Effector memory CD8-positive, alpha-beta T cell (primary cell): ENCODE measurements around the gene CCT8L2.
"Not testable (repeated sequence)": the region's sequence is repeated elsewhere in the genome, so short reads cannot be mapped to it uniquely, and the experiment has no call there.

Experiments
- ATAC-seq: fragments of 150-1000 bp; cut with Tn5 transposase; replicated peaks from 2 replicates; pipeline ENCODE4 v1.10.0; 2021; ENCODE audit warnings: mild to moderate bottlenecking, moderate library complexity
- DNase-seq, 3 experiments: peaks; one replicate each; pipeline ENCODE4 v3.0.0; 2021
- H3K27ac Mint-ChIP-seq, 2 donors: one replicate each; pipeline ENCODE4 v1.8.0; 2022; ENCODE audit warnings: mild to moderate bottlenecking in 2 of 2, mixed read lengths in 2 of 2, moderate library complexity in 2 of 2
- H3K27me3 Mint-ChIP-seq, 2 donors: one replicate each; pipeline ENCODE4 v1.8.0; 2022; ENCODE audit warnings: mixed read lengths in 2 of 2
- H3K36me3 Mint-ChIP-seq: one replicate; pipeline ENCODE4 v1.8.0; 2022; ENCODE audit warnings: mild to moderate bottlenecking, moderate library complexity, mixed read lengths; ENCODE audit not compliant: insufficient read depth
- H3K4me1 Mint-ChIP-seq, 2 donors: one replicate each; pipeline ENCODE4 v1.8.0; 2022; ENCODE audit warnings: low read depth in 2 of 2, mixed read lengths in 2 of 2
- H3K4me3 Mint-ChIP-seq, 2 donors: one replicate each; pipeline ENCODE4 v1.8.0; 2022; ENCODE audit warnings: mild to moderate bottlenecking in 2 of 2, mixed read lengths in 2 of 2, moderate library complexity in 2 of 2
- H3K9me3 Mint-ChIP-seq, 2 donors: one replicate each; pipeline ENCODE4 v1.8.0; 2022; ENCODE audit warnings: mixed read lengths in 2 of 2
- total RNA-seq, 9 experiments: gene quantifications; one replicate each; lab custom pipeline; 2026; lab: John Stamatoyannopoulos, UW

Gene CCT8L2, protein sequence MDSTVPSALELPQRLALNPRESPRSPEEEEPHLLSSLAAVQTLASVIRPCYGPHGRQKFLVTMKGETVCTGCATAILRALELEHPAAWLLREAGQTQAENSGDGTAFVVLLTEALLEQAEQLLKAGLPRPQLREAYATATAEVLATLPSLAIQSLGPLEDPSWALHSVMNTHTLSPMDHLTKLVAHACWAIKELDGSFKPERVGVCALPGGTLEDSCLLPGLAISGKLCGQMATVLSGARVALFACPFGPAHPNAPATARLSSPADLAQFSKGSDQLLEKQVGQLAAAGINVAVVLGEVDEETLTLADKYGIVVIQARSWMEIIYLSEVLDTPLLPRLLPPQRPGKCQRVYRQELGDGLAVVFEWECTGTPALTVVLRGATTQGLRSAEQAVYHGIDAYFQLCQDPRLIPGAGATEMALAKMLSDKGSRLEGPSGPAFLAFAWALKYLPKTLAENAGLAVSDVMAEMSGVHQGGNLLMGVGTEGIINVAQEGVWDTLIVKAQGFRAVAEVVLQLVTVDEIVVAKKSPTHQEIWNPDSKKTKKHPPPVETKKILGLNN
- total RNA-seq, result 0 reads per million in 9 experiments

DNA sequence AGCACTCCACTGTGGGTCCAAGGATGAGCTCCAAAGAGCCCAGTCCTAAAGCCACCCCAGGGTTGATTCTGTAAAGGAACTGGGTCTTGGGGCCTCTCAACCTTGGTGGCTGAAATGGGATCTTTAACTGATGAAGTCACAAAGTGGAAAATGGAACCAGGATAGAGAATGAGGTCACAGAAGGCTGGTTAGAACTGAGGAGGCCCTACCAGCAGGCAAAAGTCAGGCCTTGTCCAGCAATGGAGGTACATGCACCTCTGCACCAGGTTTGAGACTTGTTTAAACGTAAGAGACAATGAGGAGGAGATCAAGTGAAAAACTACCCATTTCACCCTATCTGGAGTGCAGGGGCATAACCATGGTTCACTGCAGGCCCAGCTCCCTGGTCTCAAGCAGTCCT lies at the start of gene CCT8L2:
Gene CCT8L2 (minus strand): TSS at position 101 of the 400 bp plus-strand sequence. CDS start 260 bp downstream, outside the sequence.
- not testable (repeated sequence) for H3K27ac Mint-ChIP-seq

DNA sequence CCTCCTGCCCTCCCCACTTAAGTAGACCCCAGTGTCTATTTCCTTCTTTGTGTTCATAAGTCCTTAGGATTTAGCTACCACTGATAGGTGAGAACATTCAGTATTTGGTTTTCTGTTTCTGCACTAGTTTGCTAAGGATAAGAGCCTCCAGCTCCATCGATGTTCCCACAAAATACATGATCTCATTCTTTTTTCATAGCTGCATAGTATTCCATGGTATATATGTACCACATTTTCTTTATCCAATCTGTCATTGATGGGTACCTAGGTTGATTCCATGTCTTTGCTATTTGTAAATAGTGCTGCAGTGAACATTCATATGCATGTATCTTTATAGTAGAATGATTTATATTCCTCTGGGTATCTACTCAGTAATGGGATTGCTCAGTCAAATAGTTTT lies 42.8 kb upstream of the CCT8L2 start:
- ATAC-seq, H3K27ac Mint-ChIP-seq, DNase-seq, H3K9me3 Mint-ChIP-seq, H3K4me3 Mint-ChIP-seq, H3K36me3 Mint-ChIP-seq, H3K4me1 Mint-ChIP-seq, H3K27me3 Mint-ChIP-seq: not testable (repeated sequence)

More for the DNA sequence above, at the start of gene CCT8L2:
- H3K27me3 Mint-ChIP-seq, ATAC-seq, H3K4me1 Mint-ChIP-seq, H3K4me3 Mint-ChIP-seq, DNase-seq, H3K36me3 Mint-ChIP-seq, H3K9me3 Mint-ChIP-seq: not testable (repeated sequence)

DNA sequence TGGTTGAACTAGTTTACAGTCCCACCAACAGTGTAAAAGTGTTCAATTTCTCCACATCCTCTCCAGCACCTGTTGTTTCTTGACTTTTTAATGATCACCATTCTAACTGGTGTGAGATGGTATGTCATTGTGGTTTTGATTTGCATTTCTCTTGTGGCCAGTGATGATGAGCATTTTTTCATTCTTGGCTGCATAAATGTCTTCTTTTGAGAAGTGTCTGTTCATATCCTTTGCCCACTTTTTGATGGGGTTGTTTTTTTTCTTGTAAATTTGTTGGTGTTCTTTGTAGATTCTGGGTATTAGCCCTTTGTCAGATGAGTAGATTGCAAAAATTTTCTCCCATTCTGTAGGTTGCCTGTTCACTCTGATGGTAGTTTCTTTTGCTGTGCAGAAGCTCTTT lies 41.5 kb upstream of the CCT8L2 start:
- not testable (repeated sequence) for H3K27me3 Mint-ChIP-seq, H3K4me1 Mint-ChIP-seq, DNase-seq, H3K36me3 Mint-ChIP-seq, H3K9me3 Mint-ChIP-seq, ATAC-seq, H3K4me3 Mint-ChIP-seq, H3K27ac Mint-ChIP-seq

DNA sequence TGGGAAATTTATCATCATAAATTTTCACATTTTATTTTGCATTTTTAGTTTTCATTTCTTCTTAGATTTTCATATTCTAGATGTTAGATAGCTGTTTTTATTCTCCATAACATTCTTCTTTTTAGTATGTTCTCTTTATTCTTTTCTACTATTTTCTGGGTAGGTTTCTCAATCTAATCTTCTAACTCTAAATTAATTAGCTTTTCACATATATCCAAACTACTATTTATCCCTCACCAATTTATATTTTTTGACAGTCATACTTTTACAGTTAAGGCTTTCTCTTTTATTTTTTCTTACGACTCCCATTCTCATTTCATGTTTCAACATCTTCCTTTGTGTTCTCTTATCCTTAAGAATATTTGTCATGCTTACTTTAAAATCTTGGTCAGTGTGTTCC lies 35.9 kb upstream of the CCT8L2 start:
- H3K27ac Mint-ChIP-seq, H3K36me3 Mint-ChIP-seq, ATAC-seq, DNase-seq, H3K4me1 Mint-ChIP-seq, H3K4me3 Mint-ChIP-seq, H3K27me3 Mint-ChIP-seq, H3K9me3 Mint-ChIP-seq: not testable (repeated sequence)

DNA sequence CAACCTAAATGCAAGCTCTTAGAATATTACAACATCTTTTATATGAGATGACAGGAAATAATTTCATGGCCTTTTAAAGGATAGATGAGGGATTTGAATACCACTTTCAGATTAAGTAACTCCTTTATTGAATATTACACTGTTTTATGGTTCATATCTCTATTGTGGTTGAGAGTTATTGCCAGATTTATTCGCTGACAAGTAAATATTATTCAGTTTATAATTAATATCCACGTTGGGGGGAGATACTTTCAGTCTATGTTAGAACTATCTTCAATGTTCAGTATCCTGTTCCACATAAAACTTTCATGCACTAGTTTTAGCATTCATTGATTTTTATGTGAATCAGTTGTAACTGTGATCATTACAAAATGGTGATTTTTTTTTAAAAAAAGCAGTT lies 32.4 kb upstream of the CCT8L2 start:
- not testable (repeated sequence) for H3K4me1 Mint-ChIP-seq, H3K27me3 Mint-ChIP-seq, DNase-seq, ATAC-seq, H3K4me3 Mint-ChIP-seq, H3K9me3 Mint-ChIP-seq, H3K27ac Mint-ChIP-seq, H3K36me3 Mint-ChIP-seq

DNA sequence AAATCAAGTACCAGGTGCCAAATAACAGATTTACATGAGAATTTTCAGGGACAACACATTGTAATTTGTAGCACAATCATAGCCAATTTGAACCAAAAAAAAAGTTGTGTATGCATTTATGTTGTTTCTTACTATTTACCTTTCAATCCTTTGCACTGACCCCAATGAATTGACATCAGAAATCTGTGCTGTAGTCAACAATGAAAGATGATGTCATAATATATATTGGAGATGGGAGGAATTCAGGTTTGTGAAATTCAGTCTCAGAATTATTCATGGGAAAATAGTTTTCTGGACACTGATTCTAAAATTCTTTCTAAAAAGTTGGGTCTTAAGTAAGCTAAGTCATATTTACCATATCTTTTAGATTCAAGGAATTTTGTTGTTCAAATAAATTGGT lies 31.0 kb upstream of the CCT8L2 start:
- DNase-seq, H3K4me3 Mint-ChIP-seq, H3K27ac Mint-ChIP-seq, H3K9me3 Mint-ChIP-seq, H3K4me1 Mint-ChIP-seq, H3K36me3 Mint-ChIP-seq, ATAC-seq, H3K27me3 Mint-ChIP-seq: not testable (repeated sequence)

DNA sequence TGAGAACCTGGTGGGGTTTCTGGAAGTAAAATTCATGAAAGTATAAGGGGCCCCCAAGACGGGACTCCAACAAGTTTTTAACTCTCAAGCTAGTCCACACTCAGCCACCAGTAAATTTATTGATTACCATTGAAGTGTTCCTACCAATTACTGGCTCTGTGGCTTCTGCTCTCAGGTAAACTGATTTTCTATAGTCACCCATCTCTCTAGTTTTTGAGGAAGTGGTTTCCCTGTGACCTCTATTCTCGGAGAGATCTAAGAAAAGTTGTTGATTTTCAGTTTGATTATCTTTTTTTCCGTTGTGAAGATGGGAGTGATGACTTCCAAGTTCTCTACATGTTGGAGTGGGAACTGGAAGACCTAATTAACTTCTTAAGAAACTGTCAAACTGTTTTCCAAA lies 24.9 kb upstream of the CCT8L2 start:
- H3K9me3 Mint-ChIP-seq, H3K4me1 Mint-ChIP-seq, ATAC-seq, H3K27ac Mint-ChIP-seq, H3K27me3 Mint-ChIP-seq, DNase-seq, H3K4me3 Mint-ChIP-seq, H3K36me3 Mint-ChIP-seq: not testable (repeated sequence)

DNA sequence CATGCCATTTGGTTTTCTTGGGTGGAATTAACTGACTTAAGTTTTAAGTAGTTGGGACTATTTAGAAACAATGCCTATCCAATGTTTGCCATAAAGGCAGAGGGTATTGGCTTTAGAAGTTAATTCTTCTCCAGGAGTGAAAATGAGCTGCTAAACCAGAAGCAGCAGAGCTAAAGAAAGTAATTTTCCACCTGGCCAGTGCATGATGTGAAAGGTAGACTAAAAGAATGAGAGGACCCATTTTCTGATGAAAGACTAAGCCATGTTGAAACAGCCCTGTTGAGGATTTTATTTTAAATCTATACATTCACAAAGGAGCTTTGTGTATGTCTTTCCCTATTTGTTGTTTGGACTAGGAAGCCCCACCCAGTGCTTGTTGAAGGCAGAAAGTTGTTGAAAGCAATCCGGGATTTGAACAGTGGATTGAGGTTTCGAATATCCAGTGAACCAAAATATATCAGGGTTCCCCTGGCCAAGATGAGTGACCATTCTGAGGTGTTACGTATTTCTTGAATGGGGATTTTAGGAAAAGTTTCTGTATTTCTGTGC lies 23.9 kb upstream of the CCT8L2 start:
- not testable (repeated sequence) for H3K27ac Mint-ChIP-seq, H3K4me1 Mint-ChIP-seq, H3K36me3 Mint-ChIP-seq, DNase-seq, H3K4me3 Mint-ChIP-seq, ATAC-seq
- Mint-ChIP-seq H3K27me3 (peaks cover 0 to 19% of the 10 kb centered on the region in 2 donors), H3K9me3 (peaks cover 8 to 18% of the 10 kb centered on the region in 2 donors)

DNA sequence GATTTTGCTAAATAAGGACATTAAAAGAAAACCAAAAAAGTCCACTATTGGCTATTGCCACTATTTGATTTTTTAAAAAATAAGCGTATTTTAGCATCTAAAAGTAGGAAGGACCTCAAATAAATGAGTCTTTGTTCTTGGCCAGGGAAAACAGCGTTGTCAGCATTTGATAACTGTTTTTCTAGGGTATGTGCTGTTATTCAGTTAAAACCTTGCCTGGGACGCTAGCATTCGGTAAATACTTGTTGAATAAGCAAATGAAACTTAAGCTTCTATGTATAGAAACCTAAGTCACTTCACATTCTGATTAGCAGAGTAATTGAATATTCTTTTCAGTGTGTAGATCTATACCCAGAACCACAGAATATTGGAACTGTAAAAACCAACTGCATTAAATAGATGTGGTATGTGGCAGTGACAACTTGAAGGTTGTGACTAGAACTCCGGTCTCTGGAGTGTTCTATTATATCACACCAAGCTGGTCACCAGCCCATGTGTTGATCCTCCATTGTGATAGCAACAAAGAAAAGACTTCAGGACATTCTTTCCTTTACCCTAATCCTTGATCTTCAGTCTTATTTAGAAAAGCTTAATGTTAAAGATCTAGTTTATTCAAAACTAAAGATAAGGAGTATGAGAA lies 23.1 kb upstream of the CCT8L2 start:
- not testable (repeated sequence) for H3K4me3 Mint-ChIP-seq, DNase-seq, H3K27ac Mint-ChIP-seq

DNA sequence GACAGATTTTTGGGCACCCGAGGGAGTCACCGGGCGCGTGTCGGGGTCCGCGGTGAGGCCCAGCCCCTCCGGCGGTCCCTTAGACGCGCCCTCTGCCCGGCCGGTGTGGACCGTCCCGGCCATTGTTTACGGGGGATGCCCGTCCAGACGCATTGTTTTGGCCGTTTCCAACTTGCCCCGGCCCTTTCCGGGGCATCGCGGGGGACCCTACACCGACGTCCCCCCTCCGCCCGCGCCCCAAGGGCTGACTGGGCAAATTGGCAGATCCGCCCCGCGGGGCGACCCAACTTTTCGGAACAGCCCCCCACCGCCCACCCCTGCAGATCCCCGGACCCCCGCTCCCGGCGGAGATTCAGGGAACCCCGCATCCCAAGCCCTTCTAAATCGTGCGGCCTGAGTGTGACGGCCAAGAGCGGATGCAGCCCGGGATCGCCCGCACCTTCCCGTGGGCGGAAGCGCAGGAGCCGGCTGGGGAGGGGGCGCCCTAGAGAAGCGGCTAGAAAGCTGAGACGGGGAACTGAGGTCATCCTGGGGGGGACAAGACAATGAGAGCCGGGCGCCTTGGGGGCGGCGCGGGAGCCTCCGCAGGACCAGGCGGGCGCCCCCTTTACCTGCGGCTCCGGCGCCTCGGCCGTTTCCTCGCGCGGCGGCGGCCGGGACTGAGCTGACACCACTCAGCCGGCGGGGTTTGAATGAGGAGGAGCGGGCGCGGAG lies 17.1 kb upstream of the CCT8L2 start:
- no peak overlapping the region for H3K4me3 Mint-ChIP-seq
- peaks cover 0 to 32% of the 10 kb centered on the region in 2 donors for H3K27me3 Mint-ChIP-seq
- peaks cover 8 to 19% of the 10 kb centered on the region in 2 donors for H3K9me3 Mint-ChIP-seq
- ATAC-seq, result no peak
- no peaks in the 10 kb centered on the region for H3K4me1 Mint-ChIP-seq
- no peaks in the 10 kb centered on the region for H3K36me3 Mint-ChIP-seq
- DNase-seq, result no peak
- H3K27ac Mint-ChIP-seq, result no peak overlapping the region

More for the DNA sequence above, 23.1 kb upstream of the CCT8L2 start:
- H3K4me1 Mint-ChIP-seq, ATAC-seq, H3K36me3 Mint-ChIP-seq: not testable (repeated sequence)
- Mint-ChIP-seq H3K27me3 (peaks cover 0 to 25% of the 10 kb centered on the region in 2 donors), H3K9me3 (peaks cover 8 to 19% of the 10 kb centered on the region in 2 donors)

DNA sequence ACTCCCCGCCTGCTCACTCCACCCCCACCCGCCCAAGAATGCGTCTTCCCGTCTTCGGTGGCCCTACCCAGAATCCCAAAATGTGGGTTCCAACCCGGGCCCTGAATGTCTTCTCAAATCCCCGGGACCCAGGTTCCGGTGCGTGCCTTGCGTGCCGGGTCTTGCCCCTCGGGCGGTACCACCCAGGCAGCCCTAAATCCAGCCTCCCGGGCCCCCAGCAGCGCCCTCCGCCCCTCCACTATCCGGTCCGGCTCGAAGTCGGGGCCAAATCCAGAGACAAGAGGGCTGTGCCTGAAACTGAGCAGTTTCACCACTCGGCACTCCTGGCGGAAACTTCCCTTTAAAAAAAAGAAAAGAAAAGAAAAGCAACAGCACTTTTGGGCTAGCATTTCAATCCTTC lies 16.3 kb upstream of the CCT8L2 start:
- H3K4me1 Mint-ChIP-seq, result no peaks in the 10 kb centered on the region
- no peak for DNase-seq
- H3K27me3 Mint-ChIP-seq, result peaks cover 0 to 32% of the 10 kb centered on the region in 2 donors
- H3K36me3 Mint-ChIP-seq, result no peaks in the 10 kb centered on the region
- H3K27ac Mint-ChIP-seq, result no peak overlapping the region
- no peak for ATAC-seq
- H3K4me3 Mint-ChIP-seq, result no peak overlapping the region
- peaks cover 8 to 19% of the 10 kb centered on the region in 2 donors for H3K9me3 Mint-ChIP-seq

DNA sequence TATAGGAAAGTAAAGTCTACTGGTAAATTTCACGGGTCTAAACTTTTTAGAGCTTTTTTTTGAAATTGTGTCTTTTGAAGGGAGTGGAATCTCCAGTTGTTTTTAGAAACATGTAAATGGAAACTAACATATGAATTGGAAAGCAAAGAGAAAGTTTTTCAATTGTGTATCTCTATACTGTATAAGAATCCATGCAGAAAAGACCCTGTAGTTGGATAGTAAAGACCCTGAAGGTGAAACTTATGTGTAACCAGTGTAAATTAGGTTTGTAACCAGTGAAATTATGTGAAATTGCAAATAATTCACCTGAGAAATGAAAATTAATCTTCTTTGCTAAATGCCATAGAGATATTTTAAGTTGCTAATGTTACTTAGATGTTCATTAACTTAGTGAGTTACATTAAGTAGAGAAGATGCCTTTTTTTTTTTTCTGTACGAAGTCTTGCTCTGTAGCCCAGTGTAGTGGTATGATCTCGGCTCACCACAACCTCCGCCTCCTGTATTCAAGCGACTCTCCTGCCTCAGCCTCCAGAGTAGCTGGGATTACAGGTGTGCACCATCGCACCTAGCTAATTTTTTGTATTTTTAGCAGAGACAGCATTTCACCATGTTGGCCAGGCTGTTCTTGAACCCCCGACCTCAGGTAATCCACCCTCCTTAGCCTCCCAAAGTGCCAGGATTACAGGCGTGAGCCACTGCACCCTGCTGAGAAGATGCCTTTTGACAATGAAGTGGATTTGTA lies 11.8 kb upstream of the CCT8L2 start:
- DNase-seq, H3K27ac Mint-ChIP-seq, H3K4me3 Mint-ChIP-seq, H3K4me1 Mint-ChIP-seq, ATAC-seq, H3K9me3 Mint-ChIP-seq, H3K36me3 Mint-ChIP-seq: not testable (repeated sequence)
- peaks cover 20 to 25% of the 10 kb centered on the region in 2 donors for H3K27me3 Mint-ChIP-seq
